ENCODE measurements around the gene NCKAP5.

DNA sequence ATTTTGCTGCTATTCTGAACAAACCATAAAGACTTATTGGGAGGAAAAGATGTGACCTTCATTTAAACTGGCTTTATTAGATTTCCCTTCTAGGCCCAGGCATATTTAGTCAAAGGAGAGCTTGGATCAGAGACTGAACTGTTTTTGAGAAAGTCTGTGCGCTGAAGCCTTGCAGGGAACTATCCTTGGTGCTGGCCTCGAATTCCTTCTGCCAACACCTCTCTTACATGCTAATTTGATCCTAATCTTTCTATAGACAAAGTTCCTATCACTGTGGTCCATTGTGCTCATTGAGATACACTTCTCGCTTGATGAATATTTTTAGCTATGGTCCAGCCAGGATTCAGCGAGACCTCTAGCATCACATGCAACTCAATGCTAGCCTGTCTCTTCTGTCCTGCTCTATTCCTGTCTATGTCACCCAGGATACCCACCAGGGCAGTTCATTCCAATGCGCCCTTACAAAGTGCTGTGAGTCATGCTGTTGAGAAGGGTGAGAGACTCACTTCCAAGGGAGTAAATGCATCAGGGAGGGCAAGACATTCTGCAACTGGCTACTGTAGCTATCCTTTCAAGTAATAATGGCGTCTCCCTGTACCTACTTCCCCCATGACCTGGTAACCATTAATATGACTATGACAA, 541.6 kb downstream of the NCKAP5 start:
- TF ChIP-seq SUZ12 (IDR thresholded peaks at IDR 0.05; ENCODE audit: extremely low read depth, insufficient read depth, insufficient read length) = no peak
- TF ChIP-seq YY1 (IDR thresholded peaks at IDR 0.05; ENCODE audit: insufficient read depth, insufficient read length) = no peak

Data from NT2/D1 (cell line).